Spleen (tissue), 7 donors: ENCODE data around the gene EFNA5.

Experiments used
- POLR2A ChIP-seq, 3 donors: fragments of 450-650 bp; IDR thresholded peaks; one replicate each; pipeline ENCODE4 v1.5.1; 2017; ENCODE audit warnings: antibody characterized with exemption in 3 of 3, mild to moderate bottlenecking in 1 of 3
- POLR2AphosphoS5 ChIP-seq, 3 donors: sonication (generic); formaldehyde crosslinking; IDR thresholded peaks; one replicate each; pipeline ENCODE4 v1.5.1; 2017; ENCODE audit warnings: antibody characterized with exemption in 3 of 3
- TF ChIP-seq, protein P1 (sequence below), 11 experiments: fragments of 200-600 bp in 7 of 11; fragments of 450-650 bp in 4 of 11; sonication (generic) in 4 of 11; IDR thresholded peaks in 8 of 11; conservative IDR thresholded peaks in 3 of 11; 1 replicate in 7 of 11; 2 replicates in 4 of 11; pipeline versions ENCODE4 v1.4.0 to v1.8.0; 2016 to 2021; ENCODE audit warnings: antibody characterized with exemption in 11 of 11, inconsistent platforms in 4 of 11, mild to moderate bottlenecking in 1 of 11
- donor health status: DM: no; HTN: no; CAD: no; lungs with moderate emphysema.
- donor health status: DM: no; HTN: no; CAD: no.
- donor health status: DM: no; HTN: no; CAD: no.

DNA sequence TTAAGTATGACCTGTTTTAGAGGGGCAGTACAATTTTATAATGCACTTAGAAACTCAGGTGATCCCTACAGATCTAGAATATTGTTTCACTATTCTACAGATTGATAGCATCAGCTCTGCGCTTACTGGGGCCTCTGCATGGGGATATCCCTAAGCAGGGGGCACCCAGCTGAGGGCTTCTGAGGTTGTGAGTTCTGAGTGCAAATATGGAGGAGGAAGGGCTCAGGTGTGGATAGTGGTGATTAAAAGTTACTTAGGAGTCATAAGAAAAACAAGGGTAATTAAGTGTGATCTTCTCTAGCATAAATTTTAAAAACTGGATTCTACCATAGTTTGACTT is 274.4 kb downstream of the EFNA5 start:
- TF ChIP-seq, protein P1, sequence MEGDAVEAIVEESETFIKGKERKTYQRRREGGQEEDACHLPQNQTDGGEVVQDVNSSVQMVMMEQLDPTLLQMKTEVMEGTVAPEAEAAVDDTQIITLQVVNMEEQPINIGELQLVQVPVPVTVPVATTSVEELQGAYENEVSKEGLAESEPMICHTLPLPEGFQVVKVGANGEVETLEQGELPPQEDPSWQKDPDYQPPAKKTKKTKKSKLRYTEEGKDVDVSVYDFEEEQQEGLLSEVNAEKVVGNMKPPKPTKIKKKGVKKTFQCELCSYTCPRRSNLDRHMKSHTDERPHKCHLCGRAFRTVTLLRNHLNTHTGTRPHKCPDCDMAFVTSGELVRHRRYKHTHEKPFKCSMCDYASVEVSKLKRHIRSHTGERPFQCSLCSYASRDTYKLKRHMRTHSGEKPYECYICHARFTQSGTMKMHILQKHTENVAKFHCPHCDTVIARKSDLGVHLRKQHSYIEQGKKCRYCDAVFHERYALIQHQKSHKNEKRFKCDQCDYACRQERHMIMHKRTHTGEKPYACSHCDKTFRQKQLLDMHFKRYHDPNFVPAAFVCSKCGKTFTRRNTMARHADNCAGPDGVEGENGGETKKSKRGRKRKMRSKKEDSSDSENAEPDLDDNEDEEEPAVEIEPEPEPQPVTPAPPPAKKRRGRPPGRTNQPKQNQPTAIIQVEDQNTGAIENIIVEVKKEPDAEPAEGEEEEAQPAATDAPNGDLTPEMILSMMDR (IDR thresholded peaks at IDR 0.05 in 8 of 11, conservative IDR thresholded peaks at IDR 0.05 in 3 of 11) = no peak
- no peak for TF ChIP-seq POLR2A (IDR thresholded peaks at IDR 0.05)
- no peak for TF ChIP-seq POLR2AphosphoS5 (IDR thresholded peaks at IDR 0.05)
